Stimulated activated CD4-positive, alpha-beta T cell treated with anti-CD3 and anti-CD28 coated beads, Interleukin-4, amount 100 ng/mL, for 4 hours (primary cell): ENCODE data around the gene HNRNPA2B1.
"Not testable (repeated sequence)": the region's sequence is repeated elsewhere in the genome, so short reads cannot be mapped to it uniquely, and the experiment has no call there.

ENCODE experiments used
- DNase-seq, 2 experiments: peaks; one replicate each; pipeline ENCODE4 v3.0.0-alpha.2; 2020

The HNRNPA2B1 gene

DNA sequence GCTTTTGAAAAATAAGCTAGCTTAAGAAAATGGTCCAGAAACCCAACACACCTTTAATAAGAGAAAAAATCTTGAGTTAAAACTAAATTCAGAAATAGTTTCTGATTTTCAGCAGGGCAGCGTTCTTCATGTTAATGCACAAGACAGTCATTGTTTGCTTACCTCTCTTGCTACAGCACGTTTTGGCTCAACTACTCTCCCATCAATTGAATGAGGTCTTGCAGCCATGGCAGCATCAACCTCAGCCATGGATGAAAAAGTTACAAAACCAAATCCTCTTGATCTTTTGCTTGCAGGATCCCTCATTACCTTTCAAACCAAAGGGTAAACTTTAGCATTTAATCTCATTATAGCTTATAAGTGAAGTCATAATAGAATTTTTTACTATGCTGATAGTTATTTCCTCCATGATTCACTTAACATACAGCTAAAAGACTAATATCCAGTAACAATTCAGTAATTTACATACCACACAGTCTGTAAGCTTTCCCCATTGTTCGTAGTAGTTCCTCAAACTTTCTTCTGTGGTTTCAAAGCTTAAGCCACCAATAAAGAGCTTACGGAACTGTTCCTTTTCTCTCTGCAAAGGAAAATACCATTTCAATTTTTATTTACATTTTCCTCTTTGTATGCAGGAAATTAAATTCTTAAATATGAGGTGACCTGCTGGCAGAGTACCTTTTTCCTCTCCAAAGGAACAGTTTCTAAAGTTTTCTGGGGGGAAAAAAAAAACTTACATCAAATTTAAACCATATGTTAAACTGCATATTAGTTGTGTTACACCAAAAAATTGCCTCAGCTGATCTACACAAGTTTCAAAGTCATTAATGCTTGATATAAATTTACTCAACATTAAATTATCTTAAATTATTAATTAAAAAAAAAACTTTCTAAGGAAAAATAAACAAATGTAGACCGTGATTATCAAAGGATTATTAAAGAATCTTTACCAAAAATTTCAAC lies 3.1 kb downstream of the HNRNPA2B1 start:
- DNase-seq, result no peak

DNA sequence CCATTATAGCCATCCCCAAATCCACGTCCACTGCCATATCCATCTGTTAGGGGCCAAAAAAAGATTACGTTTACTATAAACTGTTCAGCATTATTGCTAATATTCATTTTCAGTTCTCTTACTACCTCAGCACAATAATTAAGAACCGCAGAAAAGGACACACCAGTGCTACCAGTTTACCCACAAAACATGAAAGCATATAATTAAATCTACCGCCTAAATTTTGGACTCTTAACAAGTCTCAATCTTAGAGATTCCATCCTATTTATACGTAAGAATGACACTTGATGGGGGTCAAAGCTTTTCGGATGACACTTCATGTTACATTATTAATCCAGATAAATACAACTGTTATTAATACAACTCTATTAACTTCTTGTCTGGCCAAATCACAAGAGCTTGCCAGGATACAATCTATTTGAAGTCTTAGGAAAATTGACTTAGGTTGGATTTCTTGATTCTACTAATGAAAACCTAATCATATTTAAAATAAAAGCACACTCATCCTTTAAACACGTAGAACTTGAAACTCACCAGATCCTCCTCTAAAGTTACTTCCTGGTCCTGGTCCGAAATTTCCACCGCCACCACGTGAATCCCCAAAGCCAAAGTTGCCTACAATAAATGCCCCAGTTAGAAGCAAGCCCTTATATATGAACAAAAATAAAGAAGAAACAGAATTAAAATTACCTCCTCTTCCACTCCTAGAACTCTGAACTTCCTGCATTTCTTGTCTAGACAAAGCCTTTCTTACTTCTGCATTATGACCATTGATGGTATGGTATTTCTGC lies 4.5 kb downstream of the HNRNPA2B1 start:
- DNase-seq, result no peak

DNA sequence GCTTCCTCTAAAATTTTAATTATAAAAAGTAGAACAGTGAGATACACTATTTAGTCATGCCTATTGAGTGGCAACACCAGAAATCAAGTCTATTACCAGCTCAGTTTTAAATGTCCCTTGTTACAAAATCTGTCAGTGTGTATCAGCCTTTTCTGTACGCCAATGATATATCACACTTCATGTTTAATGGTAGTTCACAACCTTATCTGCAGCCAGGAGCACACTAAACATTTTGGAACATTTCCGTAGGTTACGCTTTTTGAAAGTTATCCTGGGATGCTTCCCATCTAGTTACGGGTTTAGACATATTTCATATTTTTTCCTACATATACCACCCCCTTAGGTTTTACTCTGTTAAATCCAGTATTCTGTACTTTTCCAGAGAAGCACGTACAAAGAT lies 5.4 kb downstream of the HNRNPA2B1 start:
- DNase-seq, result no peak

DNA sequence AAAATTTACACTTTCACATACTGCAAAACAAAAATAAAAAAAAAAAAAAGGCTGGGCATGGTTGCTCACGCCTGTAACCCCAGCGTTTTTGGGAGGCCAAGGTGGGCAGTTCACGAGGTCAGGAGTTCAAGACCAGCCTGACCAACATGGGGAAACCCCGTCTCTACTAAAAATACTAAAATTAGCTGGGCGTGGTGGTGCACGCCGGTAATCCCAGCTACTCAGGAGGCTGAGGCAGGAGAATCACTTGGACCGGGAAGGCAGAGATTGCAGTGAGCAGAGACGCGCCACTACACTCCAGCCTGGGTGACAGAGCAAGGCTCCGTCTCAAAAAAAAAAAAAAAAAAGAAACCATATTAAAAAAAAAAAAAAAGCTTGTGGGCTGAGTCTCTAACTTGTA lies 5.8 kb downstream of the HNRNPA2B1 start:
- not testable (repeated sequence) for DNase-seq

DNA sequence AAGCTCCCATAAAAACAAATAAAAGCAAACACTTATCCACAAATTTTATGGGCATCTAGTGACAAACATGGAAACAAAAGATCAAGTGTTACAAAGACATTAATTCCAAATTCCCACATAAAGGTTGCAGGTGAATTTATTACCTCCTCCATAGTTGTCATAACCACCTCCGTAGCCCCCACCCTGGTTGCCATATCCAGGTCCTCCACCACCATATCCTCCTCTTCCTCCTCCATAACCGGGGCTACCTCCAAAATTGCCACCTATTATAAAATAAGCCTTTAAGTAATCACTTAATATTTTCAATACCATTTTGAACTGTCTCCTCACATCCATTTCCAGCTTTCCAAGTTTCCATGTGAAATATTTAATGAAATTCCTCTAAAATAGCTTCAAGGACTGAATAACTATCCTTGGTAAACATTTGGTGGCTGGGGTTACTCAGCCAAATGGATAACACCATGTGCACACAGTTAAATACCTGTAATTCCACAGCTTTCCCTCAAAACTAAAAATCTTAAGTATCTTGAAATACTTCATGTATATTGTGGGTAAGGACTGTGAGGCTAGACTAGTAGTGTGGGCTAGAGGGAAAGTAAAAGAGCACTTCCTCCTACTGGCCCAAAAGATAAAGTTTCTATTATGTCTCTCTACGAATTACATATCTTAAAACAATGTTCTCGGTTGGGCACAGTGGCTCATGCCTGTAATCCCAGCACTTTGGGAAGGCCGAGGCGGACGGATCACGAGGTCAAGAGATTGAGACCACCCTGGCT lies 6.9 kb downstream of the HNRNPA2B1 start:
- DNase-seq, result no peak

DNA sequence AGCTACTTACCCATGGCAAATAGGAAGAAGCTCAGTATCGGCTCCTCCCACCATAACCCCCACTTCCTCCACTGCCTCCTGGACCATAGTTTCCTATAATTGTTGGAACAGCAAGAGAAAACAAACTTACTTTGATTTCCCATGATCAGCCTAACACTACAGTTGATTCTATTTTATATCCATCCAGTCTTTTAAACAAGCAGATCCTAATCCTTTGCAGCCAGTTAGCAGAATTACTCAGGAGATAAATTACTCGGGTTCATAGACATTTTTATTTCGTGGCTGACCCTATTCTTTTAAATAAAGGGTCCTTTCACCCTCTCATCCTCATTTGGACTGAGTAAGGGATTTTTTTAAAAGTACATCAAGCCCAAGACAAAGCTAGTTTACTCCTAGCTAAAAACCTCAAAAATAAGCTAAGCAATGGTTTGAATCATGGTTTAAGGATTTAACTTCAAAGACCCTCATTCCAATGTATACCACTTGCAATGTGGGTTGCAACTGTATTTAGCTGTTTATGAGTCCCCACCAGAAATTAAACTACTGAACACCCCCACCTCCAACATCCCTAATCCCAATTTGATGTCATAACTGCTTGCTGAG lies 8.0 kb downstream of the HNRNPA2B1 start:
- no peak for DNase-seq

DNA sequence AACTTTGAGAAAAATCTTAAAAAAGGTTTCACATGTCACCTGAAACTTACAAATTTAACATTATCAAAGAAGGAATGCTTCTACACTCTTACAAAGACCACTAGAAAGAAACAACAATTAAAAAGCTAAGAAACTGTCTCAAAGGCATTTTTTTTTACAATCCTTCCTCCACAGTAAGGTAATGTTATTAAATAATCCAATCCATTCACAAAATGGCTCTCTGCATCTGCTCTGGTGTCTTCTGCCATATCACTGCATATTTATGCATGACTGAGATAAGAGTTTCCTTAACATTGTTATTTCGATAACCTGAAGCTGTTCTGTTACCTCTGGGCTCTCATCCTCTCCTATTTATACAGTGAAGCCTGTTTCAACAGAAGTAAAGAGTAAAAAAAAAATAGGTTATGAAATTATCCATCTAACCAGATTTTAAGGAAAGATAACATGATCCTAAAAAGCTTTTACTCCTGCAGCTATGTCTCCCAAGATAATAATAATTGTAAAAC lies 8.5 kb downstream of the HNRNPA2B1 start:
- no peak for DNase-seq

DNA sequence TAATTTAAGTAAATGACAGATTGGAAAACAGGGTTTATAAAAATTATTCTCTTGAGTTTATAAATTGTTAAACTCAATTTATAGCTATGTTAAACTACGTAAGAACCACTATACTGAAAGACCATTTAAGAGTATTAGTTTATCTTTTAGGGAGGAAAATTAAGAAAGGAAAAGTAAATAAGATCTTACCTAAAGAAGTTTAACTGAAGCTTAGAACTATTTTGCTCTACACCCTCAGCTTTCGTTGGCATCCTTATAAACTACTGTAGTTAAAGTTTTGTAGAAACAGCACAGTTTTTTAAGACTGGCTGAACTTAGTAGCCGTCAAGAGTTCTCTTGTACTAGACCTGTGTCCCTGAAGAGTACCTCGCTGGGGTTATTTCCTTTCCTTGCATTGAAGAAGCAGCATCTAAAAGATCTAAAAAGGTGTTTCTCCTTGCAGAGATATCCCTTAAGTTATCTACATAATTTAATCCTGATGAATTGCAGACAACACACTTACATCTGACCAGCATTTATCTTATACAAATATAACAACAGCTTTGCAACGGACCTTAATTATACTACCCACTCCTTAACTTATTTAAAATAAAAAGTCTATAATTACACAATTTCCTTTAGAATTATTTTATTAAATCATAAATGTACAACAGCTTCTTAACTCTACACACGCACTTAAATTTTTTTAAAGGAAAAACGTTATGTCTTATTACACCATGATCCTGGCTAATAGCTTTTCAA lies 9.1 kb downstream of the HNRNPA2B1 start:
- DNase-seq, result no peak

DNA sequence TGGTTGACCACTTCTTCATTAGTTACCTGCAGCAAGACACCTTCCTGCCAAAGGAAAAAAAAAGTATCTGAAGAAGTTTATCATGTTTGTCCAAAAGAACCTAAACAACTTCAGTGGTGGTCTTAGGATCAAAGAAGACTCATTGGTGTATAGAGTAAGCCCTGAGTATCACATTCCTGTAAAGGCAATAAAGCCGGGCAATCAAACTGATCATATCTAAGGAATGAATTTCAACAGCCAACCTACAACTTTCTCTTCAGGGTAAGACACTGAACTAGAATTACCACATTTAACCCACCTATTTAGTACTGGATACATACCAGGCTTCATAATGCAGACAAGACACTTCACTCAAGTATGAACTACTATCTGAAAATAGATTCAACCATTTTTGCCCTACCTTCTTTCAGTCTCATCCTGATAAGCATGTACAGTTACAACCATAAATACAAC lies 10.1 kb downstream of the HNRNPA2B1 start:
- DNase-seq, result no peak

DNA sequence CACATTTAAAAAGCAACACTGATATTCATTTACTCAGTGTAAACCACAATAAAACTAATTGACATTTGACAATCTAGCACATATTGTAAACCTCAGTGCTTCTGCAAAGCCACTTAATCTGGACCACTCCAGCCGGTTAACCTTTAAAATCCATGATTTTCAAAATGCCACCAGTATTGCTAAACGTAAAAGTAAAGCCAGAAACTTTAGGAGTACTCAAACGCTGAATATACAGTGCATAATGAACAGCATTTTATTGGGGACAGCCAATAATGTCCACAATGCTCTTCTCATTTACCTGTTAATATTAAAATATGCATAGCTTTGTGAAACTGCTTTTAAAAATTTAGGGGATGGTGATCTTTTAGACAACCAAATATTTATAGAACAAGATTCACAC lies 10.8 kb downstream of the HNRNPA2B1 start:
- DNase-seq, result no peak

DNA sequence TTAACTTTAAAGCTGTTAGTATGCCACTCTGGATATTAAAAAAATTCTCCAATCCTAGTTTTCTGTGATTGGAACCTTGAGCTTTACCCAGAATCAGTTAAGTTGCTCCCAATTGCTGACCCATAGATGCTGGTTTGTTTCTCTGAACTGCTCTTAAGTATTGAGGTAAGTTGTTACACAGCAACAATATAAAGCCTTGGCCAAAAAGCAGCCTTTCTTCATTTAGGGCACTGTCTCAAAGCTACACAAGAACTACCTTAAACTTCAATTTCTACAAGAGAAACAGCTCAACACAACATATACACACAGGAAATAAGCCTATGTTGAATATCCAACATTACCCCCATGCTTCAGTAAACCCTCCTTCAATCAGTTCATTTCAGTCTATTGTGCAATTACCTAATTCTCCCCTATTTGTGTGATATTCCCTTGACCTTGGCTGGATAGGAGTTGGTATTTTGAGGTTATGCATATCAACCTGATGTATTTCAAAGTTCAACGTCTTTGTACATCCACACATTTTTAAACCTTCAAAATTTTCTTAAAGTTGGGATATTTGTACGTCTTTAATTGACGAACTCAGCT lies 11.5 kb downstream of the HNRNPA2B1 start:
- no peak for DNase-seq

DNA sequence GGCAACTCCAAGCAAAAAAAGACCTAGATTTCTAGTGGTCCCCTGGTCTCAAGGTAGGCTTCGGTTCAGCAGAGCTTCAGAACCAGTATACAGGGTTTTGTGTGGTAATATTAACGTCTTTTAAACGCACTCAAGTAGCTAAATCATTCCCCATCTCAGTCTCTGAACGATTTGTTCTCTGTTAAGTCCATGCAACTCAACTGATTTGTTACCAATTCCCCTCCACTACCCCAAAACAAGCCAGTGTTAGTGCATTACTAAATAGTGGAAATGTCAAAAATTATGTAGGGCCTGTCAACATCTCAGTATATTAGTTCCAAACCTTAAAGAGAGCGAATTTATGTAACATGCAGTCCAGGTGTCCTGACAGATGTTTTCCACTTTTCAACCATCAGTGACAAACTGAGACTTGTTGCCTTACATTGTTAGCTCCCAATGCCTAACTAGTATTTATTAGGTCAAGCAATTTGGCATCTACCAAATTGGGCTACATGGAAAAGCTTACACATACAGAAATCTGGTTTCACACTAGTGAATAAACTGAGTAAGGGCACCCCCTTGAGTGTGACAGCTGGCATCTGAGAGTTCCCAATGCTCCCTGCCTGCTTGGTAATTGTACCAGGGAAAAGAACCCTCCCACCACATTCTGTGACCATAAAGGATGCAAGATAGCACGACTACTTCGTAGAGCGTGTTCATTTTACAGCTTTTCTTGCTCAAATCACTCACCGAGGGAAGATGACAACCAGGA lies 12.2 kb downstream of the HNRNPA2B1 start:
- no peak for DNase-seq

DNA sequence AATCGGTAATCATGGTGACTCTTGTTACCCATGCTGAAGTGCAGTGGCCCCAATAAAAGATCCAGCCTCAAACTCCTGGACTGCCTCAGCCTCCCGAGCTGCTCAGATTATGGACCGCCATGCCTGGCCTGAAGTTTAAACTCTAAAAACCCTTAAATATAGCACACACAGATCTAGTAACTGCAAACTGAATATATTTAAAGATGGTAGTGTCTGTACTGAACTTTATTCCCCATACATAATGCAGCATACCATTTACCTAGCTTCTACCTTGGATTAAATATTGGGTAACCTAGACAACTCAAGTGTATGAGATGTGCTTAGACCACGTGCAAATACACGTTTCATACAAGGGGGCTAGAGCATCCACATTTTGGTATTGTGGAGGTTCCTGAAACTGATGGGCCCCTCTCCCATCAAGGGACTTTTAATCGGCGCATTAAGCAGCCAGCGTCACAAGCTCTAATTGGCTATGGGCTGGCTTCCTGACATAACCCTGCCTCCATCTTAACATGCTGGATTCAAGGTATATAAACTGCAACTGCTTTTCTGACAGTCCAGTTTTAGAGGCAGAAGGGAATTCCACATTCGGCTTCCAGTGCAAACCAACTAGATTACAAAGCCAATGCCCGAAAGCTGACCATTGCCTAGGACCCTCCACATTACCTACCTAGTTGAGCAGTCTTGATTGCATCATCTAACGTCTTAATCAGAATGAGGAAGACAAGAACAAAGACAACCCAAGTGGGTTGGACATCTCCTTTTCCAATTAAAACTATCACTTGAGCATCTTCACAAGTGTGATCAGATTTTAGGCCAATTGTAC lies 13.0 kb downstream of the HNRNPA2B1 start:
- DNase-seq, result no peak

DNA sequence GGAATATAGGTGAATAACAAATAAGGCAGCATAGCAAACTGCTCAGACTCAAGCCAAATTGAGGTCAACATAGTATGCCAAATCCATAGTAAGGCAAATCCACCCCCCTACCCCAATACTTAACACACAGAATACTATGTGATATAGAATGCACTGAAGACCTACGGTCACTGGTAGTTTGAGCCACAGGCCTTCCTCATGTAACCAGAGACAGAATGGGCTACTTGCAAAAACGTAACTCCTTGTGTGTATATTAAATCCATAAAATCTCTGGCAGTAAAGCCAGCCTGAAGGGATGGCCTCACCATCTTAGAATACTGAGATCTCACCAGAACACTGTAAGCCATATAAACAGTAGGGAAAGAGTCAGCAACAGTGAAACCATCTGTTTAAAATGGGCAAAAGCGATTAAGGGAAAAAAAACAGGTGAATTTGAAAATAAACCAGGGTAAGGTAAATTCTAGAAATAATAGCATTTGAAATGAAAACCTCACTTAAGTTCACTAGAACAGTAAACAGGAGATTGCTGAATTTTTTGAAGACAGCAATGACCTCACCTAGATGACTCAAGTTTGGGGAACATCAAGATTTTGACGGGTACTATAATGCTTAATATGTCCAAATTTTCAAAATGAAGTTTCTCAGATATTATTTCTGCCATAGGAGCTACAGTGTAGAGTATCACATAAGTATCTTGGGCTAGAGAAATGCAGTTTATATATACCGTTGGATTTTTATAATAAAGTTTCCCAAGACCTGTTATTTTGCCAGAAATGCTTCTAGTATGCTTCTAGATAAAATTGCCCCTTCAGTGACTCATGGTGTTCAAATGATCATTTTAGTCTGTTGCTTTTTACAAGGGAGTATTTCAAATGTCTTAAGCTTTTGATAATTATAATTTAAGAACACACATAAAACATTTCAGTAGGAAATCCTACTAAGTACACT lies 13.9 kb downstream of the HNRNPA2B1 start:
- DNase-seq, result no peak

DNA sequence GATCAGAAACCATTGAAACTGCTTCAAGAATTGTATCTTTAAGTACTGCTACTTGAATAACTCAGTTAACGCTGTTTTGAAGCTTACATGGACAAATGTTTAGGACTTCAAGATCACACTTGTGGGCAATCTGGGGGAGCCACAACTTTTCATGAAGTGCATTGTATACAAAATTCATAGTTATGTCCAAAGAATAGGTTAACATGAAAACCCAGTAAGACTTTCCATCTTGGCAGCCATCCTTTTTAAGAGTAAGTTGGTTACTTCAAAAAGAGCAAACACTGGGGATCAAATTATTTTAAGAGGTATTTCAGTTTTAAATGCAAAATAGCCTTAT lies 14.7 kb downstream of the HNRNPA2B1 start:
- DNase-seq, result no peak

DNA sequence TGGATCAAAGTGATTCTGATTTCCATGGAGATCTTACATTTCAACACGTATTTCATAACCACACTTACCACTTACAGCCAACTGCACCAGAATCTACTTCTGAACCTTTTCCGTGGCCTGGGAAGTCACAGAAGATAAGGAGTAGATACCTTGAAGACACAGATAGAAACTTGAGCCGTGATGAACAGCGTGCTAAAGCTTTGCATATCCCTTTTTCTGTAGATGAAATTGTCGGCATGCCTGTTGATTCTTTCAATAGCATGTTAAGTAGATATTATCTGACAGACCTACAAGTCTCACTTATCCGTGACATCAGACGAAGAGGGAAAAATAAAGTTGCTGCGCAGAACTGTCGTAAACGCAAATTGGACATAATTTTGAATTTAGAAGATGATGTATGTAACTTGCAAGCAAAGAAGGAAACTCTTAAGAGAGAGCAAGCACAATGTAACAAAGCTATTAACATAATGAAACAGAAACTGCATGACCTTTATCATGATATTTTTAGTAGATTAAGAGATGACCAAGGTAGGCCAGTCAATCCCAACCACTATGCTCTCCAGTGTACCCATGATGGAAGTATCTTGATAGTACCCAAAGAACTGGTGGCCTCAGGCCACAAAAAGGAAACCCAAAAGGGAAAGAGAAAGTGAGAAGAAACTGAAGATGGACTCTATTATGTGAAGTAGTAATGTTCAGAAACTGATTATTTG lies 15.3 kb downstream of the HNRNPA2B1 start:
- no peak for DNase-seq

DNA sequence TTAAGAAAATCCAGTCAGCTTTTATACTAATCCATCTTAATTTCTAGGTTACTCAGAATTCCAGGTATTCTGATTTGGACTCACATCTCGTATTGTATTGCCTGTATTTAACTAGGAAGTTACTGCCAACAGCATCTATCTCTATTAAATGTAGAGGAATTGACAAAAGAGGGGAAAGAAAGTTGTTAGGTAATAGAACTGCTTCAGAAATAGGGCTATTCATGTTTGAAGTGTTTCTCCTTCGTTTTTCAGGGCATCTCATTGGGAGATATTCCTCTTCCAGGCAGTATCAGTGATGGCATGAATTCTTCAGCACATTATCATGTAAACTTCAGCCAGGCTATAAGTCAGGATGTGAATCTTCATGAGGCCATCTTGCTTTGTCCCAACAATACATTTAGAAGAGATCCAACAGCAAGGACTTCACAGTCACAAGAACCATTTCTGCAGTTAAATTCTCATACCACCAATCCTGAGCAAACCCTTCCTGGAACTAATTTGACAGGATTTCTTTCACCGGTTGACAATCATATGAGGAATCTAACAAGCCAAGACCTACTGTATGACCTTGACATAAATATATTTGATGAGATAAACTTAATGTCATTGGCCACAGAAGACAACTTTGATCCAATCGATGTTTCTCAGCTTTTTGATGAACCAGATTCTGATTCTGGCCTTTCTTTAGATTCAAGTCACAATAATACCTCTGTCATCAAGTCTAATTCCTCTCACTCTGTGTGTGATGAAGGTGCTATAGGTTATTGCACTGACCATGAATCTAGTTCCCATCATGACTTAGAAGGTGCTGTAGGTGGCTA lies 16.1 kb downstream of the HNRNPA2B1 start:
- not testable (repeated sequence) for DNase-seq
